Activated CD8-positive, alpha-beta T cell treated with anti-CD3 and anti-CD28 coated beads for 36 hours (primary cell): Measurements from ENCODE around the gene FECH. TPM values are rescaled to one million over a fixed set of nuclear protein-coding genes. Genes with fewer than 3 reads are reported as not detected.

ENCODE experiments used
- ATAC-seq: fragments of 200-7000 bp; cut with Tn5 transposase; one replicate; pipeline ENCODE4 v1.10.0; 2021; ENCODE audit warnings: mild to moderate bottlenecking, moderate library complexity
- CTCF ChIA-PET: fragments of 350-600 bp; sonication (Branson Sonifier 250); formaldehyde crosslinking; loops from one replicate; lab custom pipeline; 2021; ENCODE audit warnings: antibody characterized with exemption; lab: Charles Lee
- POLR2A ChIA-PET: fragments of 350-600 bp; sonication (Branson Sonifier 250); formaldehyde crosslinking; loops from one replicate; lab custom pipeline; 2021; ENCODE audit warnings: antibody characterized with exemption; lab: Charles Lee
- DNase-seq: peaks from one replicate; pipeline ENCODE4 v3.0.0-alpha.2; 2020
- H3K27ac Mint-ChIP-seq: one replicate; pipeline ENCODE4 v1.8.0; 2021; ENCODE audit warnings: mild to moderate bottlenecking, mixed read lengths
- H3K27me3 Mint-ChIP-seq: one replicate; pipeline ENCODE4 v1.8.0; 2021; ENCODE audit warnings: mixed read lengths
- H3K36me3 Mint-ChIP-seq: one replicate; pipeline ENCODE4 v1.8.0; 2021; ENCODE audit warnings: low read depth, mixed read lengths
- H3K4me1 Mint-ChIP-seq: one replicate; pipeline ENCODE4 v1.8.0; 2021; ENCODE audit warnings: low read depth, mixed read lengths
- H3K4me3 Mint-ChIP-seq: one replicate; pipeline ENCODE4 v1.8.0; 2021; ENCODE audit warnings: mild to moderate bottlenecking, moderate library complexity, mixed read lengths
- H3K9me3 Mint-ChIP-seq: one replicate; pipeline ENCODE4 v1.8.0; 2021; ENCODE audit warnings: mixed read lengths
- CTCF ChIP-seq: fragments of 200-600 bp; IDR thresholded peaks from one replicate; pipeline ENCODE4 v1.8.0; 2022; ENCODE audit warnings: antibody characterized with exemption, mild to moderate bottlenecking
- intact Hi-C: fragments of 100-400 bp; cut with micrococcal nuclease; formaldehyde crosslinking; loops from one replicate; pipeline ENCODE4 v1.10.0; 2022
- total RNA-seq, 2 experiments: library from RNA; stranded (reverse); gene quantifications; one replicate each; pipeline ENCODE4 v1.2.3, GENCODE V29; 2021

FECH gene
- total RNA-seq, 2 experiments from 2014 or later: 25.5 to 28.8 TPM

- H3K9me3 Mint-ChIP-seq: no peaks in the 10 kb centered on the region
- no peak for TF ChIP-seq CTCF
- intact Hi-C loops: no loop called here
- DNase-seq: no peak
- ChIA-PET POLR2A (interaction anchor here (0.7 kb wide), 1 partner anchor 118 kb away, joined by 3 read pairs; no protein-coding TSS in a partner anchor), CTCF (no interaction called here)
- H3K27ac Mint-ChIP-seq: no peak overlapping the region
- no peak for ATAC-seq
- no peaks in the 10 kb centered on the region for H3K36me3 Mint-ChIP-seq
- no peak overlapping the region for H3K4me3 Mint-ChIP-seq
- H3K4me1 Mint-ChIP-seq: no peaks in the 10 kb centered on the region
- H3K27me3 Mint-ChIP-seq: peaks cover 16% of the 10 kb centered on the region
Measured at GRCh38 chr18:57516056-57516455, 70.4 kb downstream of the FECH start.

GRCh38 chr18:57505231-57505630, 81.3 kb downstream of the FECH start:
- ChIA-PET POLR2A (no interaction called here), CTCF (no interaction called here)
- Mint-ChIP-seq H3K9me3 (no peaks in the 10 kb centered on the region), H3K27ac (no peak overlapping the region), H3K36me3 (no peaks in the 10 kb centered on the region), H3K27me3 (peaks cover 28% of the 10 kb centered on the region), H3K4me3 (no peak overlapping the region), H3K4me1 (no peaks in the 10 kb centered on the region)
- TF ChIP-seq CTCF: no peak
- no peak for DNase-seq
- no peak for ATAC-seq
- intact Hi-C loops: no loop called here

DNA sequence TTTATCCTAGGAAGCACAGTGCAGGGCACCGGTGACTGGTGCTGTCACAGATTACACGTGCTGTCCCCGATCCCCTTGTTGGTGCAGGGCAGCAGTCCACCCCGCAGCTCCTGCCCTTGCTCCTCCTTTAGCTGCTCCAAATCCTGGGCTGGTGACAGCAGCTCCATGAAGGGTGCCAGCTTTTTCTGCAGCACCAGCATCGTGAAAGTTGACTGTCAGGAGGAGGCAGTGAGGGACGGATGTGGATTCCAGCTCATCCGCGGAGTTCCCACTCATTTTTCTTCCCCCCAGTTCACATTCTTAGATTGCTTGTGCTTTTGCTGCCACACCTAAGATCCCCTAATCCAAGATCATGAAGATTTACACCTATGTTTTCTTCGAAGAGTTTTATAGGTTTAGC, 83.9 kb downstream of the FECH start:
- ChIA-PET CTCF (no interaction called here), POLR2A (no interaction called here)
- DNase-seq (no peak), ATAC-seq (no peak)
- TF ChIP-seq CTCF: no peak
- H3K4me1 Mint-ChIP-seq: no peaks in the 10 kb centered on the region
- no peaks in the 10 kb centered on the region for H3K36me3 Mint-ChIP-seq
- H3K27ac Mint-ChIP-seq: no peak overlapping the region
- H3K4me3 Mint-ChIP-seq: no peak overlapping the region
- H3K27me3 Mint-ChIP-seq: peaks cover 22% of the 10 kb centered on the region
- intact Hi-C loops: no loop called here
- H3K9me3 Mint-ChIP-seq: no peaks in the 10 kb centered on the region

DNA sequence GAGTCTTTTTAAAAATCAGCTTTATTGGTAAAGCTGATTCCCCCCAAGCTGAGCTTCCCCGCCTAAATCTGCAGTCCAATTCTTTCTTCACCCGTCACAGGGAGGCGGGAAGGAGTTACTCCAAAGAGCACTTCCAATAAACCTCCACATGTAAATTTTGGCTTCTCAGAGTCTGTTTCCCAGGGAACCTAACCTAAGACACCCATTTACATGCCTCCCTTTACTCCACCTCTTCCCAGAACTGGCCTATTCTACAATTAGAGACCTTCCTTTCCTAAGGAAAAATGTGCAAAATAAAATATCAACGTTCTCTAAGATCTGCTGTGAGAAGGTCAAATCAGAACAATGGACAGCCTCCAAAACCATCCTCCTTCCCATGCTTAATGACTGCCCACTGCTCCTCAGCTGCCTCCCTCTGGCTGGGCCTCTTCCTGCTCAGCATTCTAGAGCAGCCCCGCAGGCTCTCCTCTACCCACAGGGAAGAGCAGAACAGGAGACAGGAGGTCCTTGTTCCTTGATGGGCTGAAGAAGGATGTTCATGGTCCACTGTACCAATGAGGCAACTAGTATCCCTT, 87.7 kb downstream of the FECH start:
- no peaks in the 10 kb centered on the region for H3K36me3 Mint-ChIP-seq
- intact Hi-C loops: no loop called here
- no peak overlapping the region for H3K27ac Mint-ChIP-seq
- H3K4me1 Mint-ChIP-seq: no peaks in the 10 kb centered on the region
- ChIA-PET CTCF (no interaction called here), POLR2A (no interaction called here)
- no peak for TF ChIP-seq CTCF
- H3K4me3 Mint-ChIP-seq: no peak overlapping the region
- peaks cover 18% of the 10 kb centered on the region for H3K27me3 Mint-ChIP-seq
- no peaks in the 10 kb centered on the region for H3K9me3 Mint-ChIP-seq
- DNase-seq (no peak), ATAC-seq (no peak)

Other genes starting within 250 kb of the FECH start
- not detected for gene ST8SIA3, start 234.1 kb downstream of the FECH start, total RNA-seq
- not detected for gene ONECUT2, start 151.3 kb downstream of the FECH start, total RNA-seq
- 100 to 1,000 TPM; 106 to 109 TPM for gene NARS1, start 35.1 kb upstream of the FECH start, total RNA-seq
- under 1 TPM; 0.18 to 0.38 TPM for gene ATP8B1, start 216.6 kb upstream of the FECH start, total RNA-seq